Measurements from ENCODE around the gene CCT8L2. TPM values are rescaled to one million over a fixed set of nuclear protein-coding genes. Genes with fewer than 3 reads are reported as not detected.
"Not testable (repeated sequence)": the region's sequence is repeated elsewhere in the genome, so short reads cannot be mapped to it uniquely, and the experiment has no call there.

Gene CCT8L2
- total and polyA plus RNA-seq, 4 donors, result not detected

DNA sequence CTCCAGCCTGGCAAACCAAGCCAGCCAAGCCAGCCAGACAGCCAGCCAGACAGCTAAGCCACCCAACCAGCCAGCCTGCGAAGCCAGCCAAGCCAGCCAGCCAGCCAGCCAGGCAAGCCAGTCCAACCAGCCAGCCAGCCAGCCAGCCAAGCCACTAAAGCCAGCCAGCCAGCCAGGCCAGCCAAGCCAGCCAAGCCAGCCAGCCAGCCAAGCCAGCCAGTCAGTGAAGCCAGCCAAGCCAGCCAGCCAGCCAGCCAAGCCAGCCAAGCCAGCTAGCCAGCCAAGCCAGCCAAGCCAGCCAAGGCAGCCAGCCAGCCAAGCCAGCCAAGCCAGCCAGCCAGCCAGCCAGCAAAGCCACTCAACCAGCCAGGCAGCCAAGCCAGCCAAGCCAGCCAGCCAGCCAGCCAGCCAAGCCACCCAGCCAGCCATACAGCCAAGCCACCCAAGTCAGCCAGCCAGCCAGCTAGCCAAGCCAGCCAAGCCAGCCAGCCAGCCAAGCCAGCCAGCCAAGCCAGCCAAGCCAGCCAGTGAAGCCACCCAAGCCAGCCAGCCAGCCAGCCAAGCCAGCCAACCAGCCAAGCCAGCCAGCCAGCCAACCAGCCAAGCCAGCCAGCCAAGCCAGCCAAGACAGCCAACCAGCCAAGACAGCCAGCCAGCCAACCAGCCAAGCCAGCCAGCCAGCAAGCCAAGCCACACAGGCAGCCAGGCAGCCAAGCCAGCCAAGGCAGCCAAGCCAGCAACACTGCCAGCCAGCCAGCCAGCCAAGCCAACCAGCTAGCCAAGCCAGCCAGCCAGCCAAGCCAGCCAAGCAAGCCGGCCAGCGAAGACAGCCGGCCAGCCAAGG, 29.7 kb downstream of the CCT8L2 start:
- Histone ChIP-seq H3K27ac (ENCODE audit: low read depth in 1 of 2, low read length in 2 of 2) (no peak overlapping the region), H3K9me3 (ENCODE audit: control insufficient read depth in 4 of 4, low read length in 3 of 4) (no peaks in the 10 kb centered on the region), H3K9ac (ENCODE audit: low read depth in 1 of 2, low read length in 2 of 2) (no peak overlapping the region), H3K36me3 (ENCODE audit: control insufficient read depth in 4 of 4, insufficient read depth in 3 of 4, low read depth in 1 of 4, low read length in 3 of 4) (no peaks in the 10 kb centered on the region), H3K27me3 (ENCODE audit: control insufficient read depth in 4 of 4, insufficient read depth in 4 of 4, low read length in 3 of 4) (no peaks in the 10 kb centered on the region), H3K4me3 (ENCODE audit: low read depth in 1 of 3, low read length in 3 of 3) (no peak overlapping the region), H3K4me1 (ENCODE audit: control insufficient read depth in 4 of 4, insufficient read depth in 4 of 4, low read length in 3 of 4) (no peaks in the 10 kb centered on the region)
- DNase-seq (ENCODE audit: low spot score), result no peak
- 66% methylated on average over 4 of the region's 4 CpGs for WGBS
- TF ChIP-seq YY1 (IDR thresholded peaks at IDR 0.05) (no peak), EGR1 (IDR thresholded peaks at IDR 0.05; ENCODE audit: low read depth in 2 of 2) (no peak), NR2F2 (IDR thresholded peaks at IDR 0.05) (no peak), ZBTB33 (IDR thresholded peaks at IDR 0.05) (no peak), MAX (IDR thresholded peaks at IDR 0.05) (no peak), TAF1 (conservative IDR thresholded peaks at IDR 0.05) (no peak), GABPA (IDR thresholded peaks at IDR 0.05 in 1 of 2, conservative IDR thresholded peaks at IDR 0.05 in 1 of 2) (no peak), ATF3 (IDR thresholded peaks at IDR 0.05) (no peak), FOXA1 (IDR thresholded peaks at IDR 0.05) (no peak), RAD21 (IDR thresholded peaks at IDR 0.05) (no peak), REST (IDR thresholded peaks at IDR 0.05) (no peak), HNF4G (IDR thresholded peaks at IDR 0.05) (no peak), SP1 (IDR thresholded peaks at IDR 0.05) (no peak), JUND (IDR thresholded peaks at IDR 0.05) (no peak)
- TF ChIP-seq, protein P1, sequence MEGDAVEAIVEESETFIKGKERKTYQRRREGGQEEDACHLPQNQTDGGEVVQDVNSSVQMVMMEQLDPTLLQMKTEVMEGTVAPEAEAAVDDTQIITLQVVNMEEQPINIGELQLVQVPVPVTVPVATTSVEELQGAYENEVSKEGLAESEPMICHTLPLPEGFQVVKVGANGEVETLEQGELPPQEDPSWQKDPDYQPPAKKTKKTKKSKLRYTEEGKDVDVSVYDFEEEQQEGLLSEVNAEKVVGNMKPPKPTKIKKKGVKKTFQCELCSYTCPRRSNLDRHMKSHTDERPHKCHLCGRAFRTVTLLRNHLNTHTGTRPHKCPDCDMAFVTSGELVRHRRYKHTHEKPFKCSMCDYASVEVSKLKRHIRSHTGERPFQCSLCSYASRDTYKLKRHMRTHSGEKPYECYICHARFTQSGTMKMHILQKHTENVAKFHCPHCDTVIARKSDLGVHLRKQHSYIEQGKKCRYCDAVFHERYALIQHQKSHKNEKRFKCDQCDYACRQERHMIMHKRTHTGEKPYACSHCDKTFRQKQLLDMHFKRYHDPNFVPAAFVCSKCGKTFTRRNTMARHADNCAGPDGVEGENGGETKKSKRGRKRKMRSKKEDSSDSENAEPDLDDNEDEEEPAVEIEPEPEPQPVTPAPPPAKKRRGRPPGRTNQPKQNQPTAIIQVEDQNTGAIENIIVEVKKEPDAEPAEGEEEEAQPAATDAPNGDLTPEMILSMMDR (IDR thresholded peaks at IDR 0.05; ENCODE audit: low read depth, low read length, missing input control), result no peak

- H3K27me3 ChIP-seq (ENCODE audit: control insufficient read depth in 4 of 4, insufficient read depth in 4 of 4, low read length in 3 of 4); H3K9ac ChIP-seq (ENCODE audit: low read depth in 1 of 2, low read length in 2 of 2); H3K4me3 ChIP-seq (ENCODE audit: low read depth in 1 of 3, low read length in 3 of 3); H3K27ac ChIP-seq (ENCODE audit: low read depth in 1 of 2, low read length in 2 of 2); H3K4me1 ChIP-seq (ENCODE audit: control insufficient read depth in 4 of 4, insufficient read depth in 4 of 4, low read length in 3 of 4); H3K9me3 ChIP-seq (ENCODE audit: control insufficient read depth in 4 of 4, low read length in 3 of 4); H3K36me3 ChIP-seq (ENCODE audit: control insufficient read depth in 4 of 4, insufficient read depth in 3 of 4, low read depth in 1 of 4, low read length in 3 of 4); DNase-seq (ENCODE audit: low spot score): not testable (repeated sequence)
- 69% methylated on average over 5 of the region's 5 CpGs for WGBS
Measured at GRCh38 chr22:16561093-16561658, 31.4 kb downstream of the CCT8L2 start.

- H3K9me3 ChIP-seq (ENCODE audit: control insufficient read depth in 4 of 4, low read length in 3 of 4); H3K27me3 ChIP-seq (ENCODE audit: control insufficient read depth in 4 of 4, insufficient read depth in 4 of 4, low read length in 3 of 4); H3K36me3 ChIP-seq (ENCODE audit: control insufficient read depth in 4 of 4, insufficient read depth in 3 of 4, low read depth in 1 of 4, low read length in 3 of 4); H3K4me3 ChIP-seq (ENCODE audit: low read depth in 1 of 3, low read length in 3 of 3); H3K4me1 ChIP-seq (ENCODE audit: control insufficient read depth in 4 of 4, insufficient read depth in 4 of 4, low read length in 3 of 4); DNase-seq (ENCODE audit: low spot score); H3K27ac ChIP-seq (ENCODE audit: low read depth in 1 of 2, low read length in 2 of 2); H3K9ac ChIP-seq (ENCODE audit: low read depth in 1 of 2, low read length in 2 of 2): not testable (repeated sequence)
- 74% methylated on average over 5 of the region's 5 CpGs for WGBS
Measured at GRCh38 chr22:16560651-16561050, 32.0 kb downstream of the CCT8L2 start.

DNA sequence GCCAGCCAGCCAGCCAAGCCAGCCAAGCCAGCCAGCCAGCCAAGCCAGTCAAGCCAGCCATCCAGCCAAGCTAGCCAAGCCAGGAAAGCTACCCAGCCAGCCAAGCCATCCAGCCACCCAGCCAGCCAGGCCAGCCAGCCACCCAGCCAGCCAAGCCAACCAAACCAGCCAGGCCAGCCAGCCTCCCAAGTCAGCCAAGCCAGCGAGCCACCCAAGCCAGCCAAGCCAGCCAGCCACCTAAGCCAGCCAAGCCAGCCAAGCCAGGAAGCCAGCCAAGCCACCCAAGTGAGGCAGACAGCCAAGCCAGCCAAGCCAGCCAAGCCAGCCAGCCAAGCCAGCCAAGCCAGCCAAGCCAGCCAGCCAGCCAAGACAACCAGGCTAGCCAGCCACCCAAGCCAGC, 32.6 kb downstream of the CCT8L2 start:
- H3K4me1 ChIP-seq (ENCODE audit: control insufficient read depth in 4 of 4, insufficient read depth in 4 of 4, low read length in 3 of 4); H3K36me3 ChIP-seq (ENCODE audit: control insufficient read depth in 4 of 4, insufficient read depth in 3 of 4, low read depth in 1 of 4, low read length in 3 of 4); DNase-seq (ENCODE audit: low spot score); H3K27me3 ChIP-seq (ENCODE audit: control insufficient read depth in 4 of 4, insufficient read depth in 4 of 4, low read length in 3 of 4); H3K4me3 ChIP-seq (ENCODE audit: low read depth in 1 of 3, low read length in 3 of 3); H3K9ac ChIP-seq (ENCODE audit: low read depth in 1 of 2, low read length in 2 of 2); H3K9me3 ChIP-seq (ENCODE audit: control insufficient read depth in 4 of 4, low read length in 3 of 4); H3K27ac ChIP-seq (ENCODE audit: low read depth in 1 of 2, low read length in 2 of 2): not testable (repeated sequence)
- WGBS, result 53% methylated on average over 1 of the region's 1 CpG

Data from liver (tissue), 9 donors.